Gastrocnemius medialis (tissue), 4 donors: Measurements from ENCODE around the gene C17orf67. TPM values are rescaled to one million over a fixed set of nuclear protein-coding genes. Genes with fewer than 3 reads are reported as not detected.

Experiments used
- ATAC-seq, 2 donors: fragments of 150-250 bp; one replicate each; pipeline ENCODE4 v1.9.1; 2016
- DNase-seq, 2 donors: peaks; one replicate each; pipeline ENCODE4 v3.0.0-alpha.2; 2019
- H3K27ac ChIP-seq, 4 donors: fragments of 200-600 bp; sonication (generic); 1 replicate in 1 of 4; 2 replicates in 3 of 4; pipeline ENCODE4 v1.5.1; 2016 to 2018; ENCODE audit warnings: mild to moderate bottlenecking in 2 of 4, moderate library complexity in 1 of 4
- H3K27me3 ChIP-seq, 3 donors: fragments of 200-600 bp; sonication (generic) in 2 of 3; 1 replicate in 1 of 3; 2 replicates in 2 of 3; pipeline versions ENCODE4 v1.5.1 to v1.6.0; 2016 to 2019; ENCODE audit warnings: mild to moderate bottlenecking in 1 of 3, moderate library complexity in 1 of 3
- H3K36me3 ChIP-seq, 2 donors: fragments of 200-600 bp; sonication (generic) in 1 of 2; one replicate each; pipeline ENCODE4 v1.5.1; 2017 to 2018
- H3K4me1 ChIP-seq, 2 donors: fragments of 200-600 bp; sonication (generic) in 1 of 2; one replicate each; pipeline ENCODE4 v1.5.1; 2016 to 2017; ENCODE audit warnings: mild to moderate bottlenecking in 2 of 2
- H3K4me3 ChIP-seq, 4 donors: fragments of 200-600 bp; sonication (generic) in 3 of 4; 1 replicate in 1 of 4; 2 replicates in 3 of 4; pipeline ENCODE4 v1.5.1; 2016 to 2019; ENCODE audit warnings: mild to moderate bottlenecking in 2 of 4
- H3K9me3 ChIP-seq, 3 donors: fragments of 200-600 bp; sonication (generic) in 2 of 3; 1 replicate in 1 of 3; 2 replicates in 2 of 3; pipeline ENCODE4 v1.5.1; 2016 to 2019
- POLR2A ChIP-seq, 2 donors: fragments of 450-650 bp; IDR thresholded peaks; one replicate each; pipeline ENCODE4 v1.6.1; 2017; ENCODE audit warnings: antibody characterized with exemption in 2 of 2, mild to moderate bottlenecking in 2 of 2, moderate library complexity in 2 of 2
- in situ Hi-C, 4 donors: fragments of 200-750 bp; cut with MboI; loops; one replicate each; pipeline versions ENCODE4 v1.15.0 to v1.8.0; 2017; ENCODE audit warnings: low sequenced_read_pairs in 4 of 4
- intact Hi-C: fragments of 100-400 bp; cut with DNase I; formaldehyde crosslinking; loops from one replicate; pipeline ENCODE4 v1.15.1; 2023; ENCODE audit warnings: low total_unique reads
- total RNA-seq, 4 donors: library from RNA; depleted of rRNA; stranded (reverse); fragments of >200 nt; gene quantifications; one replicate each; pipeline versions ENCODE4 v1.1.0 to v1.2.3, GENCODE V29; 2016
- TF ChIP-seq, protein P1 (sequence below), 5 experiments: fragments of 450-650 bp in 3 of 5; fragments of 200-600 bp in 2 of 5; sonication (generic) in 2 of 5; IDR thresholded peaks in 4 of 5; conservative IDR thresholded peaks in 1 of 5; 1 replicate in 4 of 5; 2 replicates in 1 of 5; pipeline ENCODE4 v1.5.1; 2016 to 2019; ENCODE audit warnings: antibody characterized with exemption in 5 of 5, mild to moderate bottlenecking in 3 of 5, moderate library complexity in 3 of 5

The C17orf67 gene
- total RNA-seq, 4 donors from 2014 or later, result 0.16 TPM; not detected in 3

DNA sequence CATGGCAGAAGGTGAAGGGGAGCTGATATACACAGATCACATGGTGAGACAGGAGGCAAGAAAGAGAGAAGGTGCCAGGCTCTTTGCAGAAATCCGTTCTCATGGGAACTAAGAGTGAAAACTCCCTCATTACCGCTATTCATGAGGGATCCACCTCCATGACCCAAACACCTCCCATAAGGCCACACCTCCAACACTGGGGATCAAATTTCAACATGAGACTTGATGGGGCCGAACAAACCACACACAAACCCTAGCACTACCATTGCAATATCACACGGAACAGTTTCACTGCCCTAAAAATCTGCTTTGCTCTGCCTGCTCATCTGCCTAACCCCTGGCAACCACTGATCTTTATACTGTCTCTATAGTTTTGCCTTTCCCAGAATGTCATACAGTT is 34.8 kb downstream of the C17orf67 start:
- intact Hi-C loops, result no loop called here
- H3K36me3 ChIP-seq, result no peaks in the 10 kb centered on the region
- ATAC-seq, result no peak

DNA sequence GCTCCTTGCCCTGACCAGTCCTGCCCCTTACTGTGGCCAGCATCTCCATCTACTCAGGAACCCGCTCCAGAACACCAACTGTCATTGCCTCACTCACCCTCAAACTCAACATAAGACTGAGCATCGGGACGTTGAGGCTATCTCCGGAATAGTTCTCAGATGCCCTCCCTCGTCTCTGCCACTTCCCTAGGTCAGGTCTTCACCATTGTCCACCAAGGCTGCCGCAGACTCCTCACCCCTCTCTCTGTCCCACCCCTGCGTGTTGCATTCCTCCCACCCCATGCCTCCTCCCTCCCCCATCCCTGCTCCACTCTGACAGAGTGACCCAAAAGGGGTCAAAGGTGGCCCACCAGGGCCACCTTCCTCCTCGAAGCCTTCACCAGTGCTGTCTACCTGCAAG is 37.2 kb downstream of the C17orf67 start:
- H3K27me3 ChIP-seq, result no peaks in the 10 kb centered on the region
- H3K9me3 ChIP-seq, result no peaks in the 10 kb centered on the region
- in situ Hi-C loops, result no loop called here
- no peaks in the 10 kb centered on the region for H3K36me3 ChIP-seq
- DNase-seq (no peak), ATAC-seq (no peak)
- H3K4me3 ChIP-seq, result no peak overlapping the region
- no peak for TF ChIP-seq POLR2A (IDR thresholded peaks at IDR 0.05)
- TF ChIP-seq, protein P1, sequence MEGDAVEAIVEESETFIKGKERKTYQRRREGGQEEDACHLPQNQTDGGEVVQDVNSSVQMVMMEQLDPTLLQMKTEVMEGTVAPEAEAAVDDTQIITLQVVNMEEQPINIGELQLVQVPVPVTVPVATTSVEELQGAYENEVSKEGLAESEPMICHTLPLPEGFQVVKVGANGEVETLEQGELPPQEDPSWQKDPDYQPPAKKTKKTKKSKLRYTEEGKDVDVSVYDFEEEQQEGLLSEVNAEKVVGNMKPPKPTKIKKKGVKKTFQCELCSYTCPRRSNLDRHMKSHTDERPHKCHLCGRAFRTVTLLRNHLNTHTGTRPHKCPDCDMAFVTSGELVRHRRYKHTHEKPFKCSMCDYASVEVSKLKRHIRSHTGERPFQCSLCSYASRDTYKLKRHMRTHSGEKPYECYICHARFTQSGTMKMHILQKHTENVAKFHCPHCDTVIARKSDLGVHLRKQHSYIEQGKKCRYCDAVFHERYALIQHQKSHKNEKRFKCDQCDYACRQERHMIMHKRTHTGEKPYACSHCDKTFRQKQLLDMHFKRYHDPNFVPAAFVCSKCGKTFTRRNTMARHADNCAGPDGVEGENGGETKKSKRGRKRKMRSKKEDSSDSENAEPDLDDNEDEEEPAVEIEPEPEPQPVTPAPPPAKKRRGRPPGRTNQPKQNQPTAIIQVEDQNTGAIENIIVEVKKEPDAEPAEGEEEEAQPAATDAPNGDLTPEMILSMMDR (IDR thresholded peaks at IDR 0.05 in 4 of 5, conservative IDR thresholded peaks at IDR 0.05 in 1 of 5), result no peak
- intact Hi-C loops, result no loop called here
- no peak overlapping the region for H3K27ac ChIP-seq
- no peaks in the 10 kb centered on the region for H3K4me1 ChIP-seq

More for the DNA sequence above, 34.8 kb downstream of the C17orf67 start:
- in situ Hi-C loops, result no loop called here
- no peaks in the 10 kb centered on the region for H3K27me3 ChIP-seq
- peaks cover 0 to 4% of the 10 kb centered on the region in 2 donors for H3K4me1 ChIP-seq
- no peaks in the 10 kb centered on the region for H3K9me3 ChIP-seq
- no peak for TF ChIP-seq POLR2A (IDR thresholded peaks at IDR 0.05)
- TF ChIP-seq, protein P1 (IDR thresholded peaks at IDR 0.05 in 4 of 5, conservative IDR thresholded peaks at IDR 0.05 in 1 of 5), result no peak
- no peak for DNase-seq
- no peak overlapping the region for H3K4me3 ChIP-seq
- no peak overlapping the region for H3K27ac ChIP-seq

DNA sequence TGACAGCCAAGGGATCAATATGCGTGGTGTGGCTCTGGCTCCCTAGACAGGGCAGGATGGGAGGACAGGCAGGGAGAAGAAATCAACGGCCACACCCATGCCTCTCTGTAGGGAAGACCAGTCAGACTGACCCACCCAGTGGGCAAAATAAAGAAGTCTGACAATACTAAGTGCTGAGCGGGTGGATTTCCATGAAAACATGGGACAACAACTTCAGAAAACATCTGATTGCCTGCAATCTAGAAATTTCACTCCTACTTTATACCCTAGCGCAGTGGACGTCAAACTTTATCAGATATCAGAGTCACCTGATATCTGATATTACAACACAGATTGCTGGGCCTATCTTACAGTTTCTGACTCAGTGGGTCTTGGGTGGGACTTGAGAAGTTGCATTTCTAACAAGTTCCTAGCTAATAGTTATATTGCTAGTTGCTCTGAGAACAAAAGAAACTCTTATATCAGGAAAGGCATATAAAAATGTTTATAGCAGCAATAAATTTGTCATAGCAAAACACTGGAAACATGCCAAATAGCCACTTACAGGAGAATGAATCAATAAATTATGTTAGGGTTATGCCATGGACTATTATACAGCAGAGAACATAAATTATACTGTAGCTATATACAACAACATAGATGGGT is 38.4 kb downstream of the C17orf67 start:
- Histone ChIP-seq H3K36me3 (no peaks in the 10 kb centered on the region), H3K9me3 (no peaks in the 10 kb centered on the region), H3K4me1 (no peaks in the 10 kb centered on the region), H3K27me3 (no peaks in the 10 kb centered on the region), H3K4me3 (no peak overlapping the region), H3K27ac (no peak overlapping the region)
- ATAC-seq (no peak), DNase-seq (no peak)
- intact Hi-C loops, result no loop called here
- TF ChIP-seq POLR2A (IDR thresholded peaks at IDR 0.05), result no peak
- in situ Hi-C loops, result no loop called here

DNA sequence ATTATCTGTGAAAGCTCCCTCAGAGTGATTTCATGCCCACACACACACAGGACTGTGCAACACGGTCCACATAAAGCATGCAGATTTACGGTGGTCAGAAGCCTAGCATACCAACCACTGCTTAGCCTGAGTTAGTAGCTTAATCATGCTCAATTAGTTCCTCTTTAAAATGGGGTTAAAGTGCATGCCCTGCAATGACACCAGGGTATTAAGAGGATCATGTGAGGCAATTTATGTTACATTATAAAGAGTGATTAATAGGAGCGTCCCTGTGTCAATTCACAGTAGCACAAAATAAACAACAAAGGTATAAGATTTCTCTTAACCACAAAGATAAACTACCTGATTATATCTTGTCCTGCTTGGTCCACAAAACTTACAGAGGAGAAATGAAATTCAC is 39.8 kb downstream of the C17orf67 start:
- no peak for ATAC-seq
- H3K9me3 ChIP-seq, result no peaks in the 10 kb centered on the region
- in situ Hi-C loops, result no loop called here
- TF ChIP-seq POLR2A (IDR thresholded peaks at IDR 0.05), result no peak
- no peak overlapping the region for H3K4me3 ChIP-seq
- DNase-seq, result no peak
- H3K36me3 ChIP-seq, result no peaks in the 10 kb centered on the region
- H3K27me3 ChIP-seq, result no peaks in the 10 kb centered on the region
- no peaks in the 10 kb centered on the region for H3K4me1 ChIP-seq
- H3K27ac ChIP-seq, result no peak overlapping the region
- intact Hi-C loops, result no loop called here

DNA sequence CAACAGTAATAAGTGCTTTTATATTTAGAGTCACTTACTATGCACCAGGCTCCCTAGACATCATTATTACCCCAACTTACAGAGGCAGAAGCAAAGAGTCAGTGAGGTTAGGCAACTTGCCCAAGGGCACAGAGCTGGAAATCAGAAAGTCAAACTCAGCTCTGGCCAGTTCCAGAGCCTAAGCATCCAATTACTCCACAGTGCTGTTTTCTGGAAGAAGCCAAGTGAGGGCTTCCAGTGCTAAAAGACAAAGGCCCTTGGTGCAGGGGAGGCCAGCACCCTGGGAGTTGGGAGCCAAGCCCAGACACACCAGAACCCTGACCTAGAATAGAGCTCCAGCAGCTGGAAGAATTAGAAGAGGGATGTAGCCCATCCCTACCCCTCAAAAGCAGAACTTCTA is 40.2 kb downstream of the C17orf67 start:
- Histone ChIP-seq H3K36me3 (no peaks in the 10 kb centered on the region), H3K4me3 (no peak overlapping the region), H3K27ac (no peak overlapping the region), H3K9me3 (no peaks in the 10 kb centered on the region), H3K27me3 (no peaks in the 10 kb centered on the region), H3K4me1 (no peaks in the 10 kb centered on the region)
- in situ Hi-C loops, result no loop called here
- intact Hi-C loops, result no loop called here
- no peak for TF ChIP-seq POLR2A (IDR thresholded peaks at IDR 0.05)
- TF ChIP-seq, protein P1 (IDR thresholded peaks at IDR 0.05 in 4 of 5, conservative IDR thresholded peaks at IDR 0.05 in 1 of 5), result no peak
- DNase-seq (no peak), ATAC-seq (no peak)

DNA sequence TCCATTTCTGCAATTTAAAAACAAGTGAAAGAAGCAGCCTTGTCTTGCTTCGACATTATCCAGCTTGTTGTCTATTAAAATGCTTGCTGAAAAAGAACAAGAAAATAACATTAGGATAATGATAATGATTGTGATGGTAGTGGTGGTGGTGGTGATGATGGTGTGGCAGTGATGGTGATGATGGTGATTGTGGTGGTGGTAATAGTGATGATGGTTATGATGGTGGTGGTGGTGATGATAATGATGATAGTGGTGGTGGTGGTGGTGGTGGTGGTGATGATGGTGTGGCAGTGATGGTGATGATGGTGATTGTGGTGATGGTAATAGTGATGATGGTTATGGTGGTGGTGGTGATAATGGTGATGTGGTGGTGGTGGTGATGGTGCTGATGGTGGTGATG is 41.5 kb downstream of the C17orf67 start:
- TF ChIP-seq, protein P1 (IDR thresholded peaks at IDR 0.05 in 4 of 5, conservative IDR thresholded peaks at IDR 0.05 in 1 of 5), result no peak
- TF ChIP-seq POLR2A (IDR thresholded peaks at IDR 0.05), result no peak
- Histone ChIP-seq H3K36me3 (no peaks in the 10 kb centered on the region), H3K9me3 (no peaks in the 10 kb centered on the region), H3K4me1 (peaks cover 0 to 3% of the 10 kb centered on the region in 2 donors), H3K27ac (no peak overlapping the region), H3K27me3 (no peaks in the 10 kb centered on the region), H3K4me3 (no peak overlapping the region)
- intact Hi-C loops, result no loop called here
- DNase-seq (no peak), ATAC-seq (no peak)
- in situ Hi-C loops, result no loop called here
